HG02884 (cell line): ENCODE data around the gene PTPRT.

Experiments
- ATAC-seq: cut with Tn5 transposase; IDR thresholded peaks from one replicate; pipeline ENCODE4 v1.9.1; 2021; ENCODE audit warnings: mild to moderate bottlenecking, moderate library complexity; ENCODE audit not compliant: unreplicated experiment

PTPRT gene

GRCh38 chr20:43028470-43028869 is 161.2 kb downstream of the PTPRT start:
- no peak for ATAC-seq

- ATAC-seq, result no peak
Observed at GRCh38 chr20:43023836-43024235, 165.9 kb downstream of the PTPRT start.

DNA sequence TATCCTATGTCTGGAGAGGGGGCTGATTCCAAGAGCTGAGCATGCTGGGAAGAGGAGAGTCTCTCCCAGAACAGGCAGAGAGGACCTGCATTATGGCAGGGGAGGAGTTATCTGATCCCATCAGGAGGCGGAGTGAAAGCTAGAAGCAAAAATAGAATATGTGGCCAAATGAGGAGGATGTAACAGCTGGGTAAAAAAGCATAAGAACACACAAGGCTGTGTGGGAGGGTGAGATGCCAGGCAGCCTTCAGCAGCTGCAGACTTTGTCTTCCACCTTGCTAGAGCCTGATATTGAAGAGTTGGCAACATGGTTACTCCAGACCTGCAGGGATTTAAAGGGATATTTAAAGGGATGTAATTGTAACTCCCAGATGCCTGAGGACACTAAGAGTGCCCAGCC is 167.1 kb downstream of the PTPRT start:
- no peak for ATAC-seq

DNA sequence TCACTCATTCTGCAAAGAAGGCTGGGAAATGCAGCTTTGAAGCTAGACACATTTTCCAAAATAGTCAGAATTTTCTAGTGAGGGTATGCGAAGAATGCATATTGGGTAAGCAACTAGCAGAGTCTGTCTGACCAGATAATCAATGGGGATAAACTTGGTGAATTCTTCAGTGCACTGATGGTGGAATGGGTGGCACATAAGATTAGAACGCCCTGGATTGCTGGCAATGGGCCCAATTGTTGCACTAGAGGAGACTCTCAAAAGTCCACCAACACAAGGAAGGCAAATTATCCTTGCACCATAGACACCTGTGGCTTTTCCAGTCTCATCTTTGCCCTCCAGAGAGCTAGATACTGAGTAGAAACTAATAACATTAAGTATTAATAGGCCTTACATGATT is 167.6 kb downstream of the PTPRT start:
- no peak for ATAC-seq

DNA sequence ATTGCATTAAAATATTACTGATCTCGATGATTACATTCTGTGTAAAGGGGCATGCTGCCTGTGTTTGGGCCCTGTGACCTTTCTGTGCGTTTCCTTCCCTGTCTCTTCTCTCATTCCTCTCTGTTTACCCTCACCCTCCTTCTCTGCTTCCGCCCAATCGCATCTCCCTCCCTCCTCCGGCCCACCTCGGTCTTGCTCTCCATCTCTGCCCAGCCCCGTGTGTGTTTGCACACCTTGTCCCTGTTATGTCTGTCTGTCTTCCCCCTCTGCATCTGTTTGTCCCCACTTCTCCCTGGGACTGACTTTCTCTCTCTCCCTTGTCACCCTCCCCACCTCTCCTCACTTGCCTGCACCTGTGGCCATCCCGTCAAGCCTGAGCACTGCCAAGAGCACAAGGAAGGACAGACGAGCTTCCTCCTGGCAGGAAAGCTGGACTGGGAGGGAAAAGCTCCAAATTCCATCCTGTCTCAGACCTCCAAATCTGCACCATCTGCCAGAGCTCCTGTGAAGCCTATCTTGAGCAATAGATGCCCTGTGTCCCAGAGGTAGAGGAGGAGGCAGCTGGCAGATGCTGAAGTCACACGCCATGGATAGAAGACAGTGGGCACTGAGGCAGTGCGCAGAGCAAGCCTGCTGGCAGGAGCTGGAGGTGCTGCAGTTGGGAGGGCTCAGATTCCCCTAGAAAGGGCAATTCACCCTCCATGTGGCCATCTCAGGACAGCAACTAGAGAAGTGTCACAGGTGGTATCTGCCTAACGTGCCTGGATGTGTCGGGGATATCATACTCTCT is 172.3 kb downstream of the PTPRT start:
- no peak for ATAC-seq

- no peak for ATAC-seq
Observed at GRCh38 chr20:43016257-43016656, 173.4 kb downstream of the PTPRT start.

- no peak for ATAC-seq
Observed at GRCh38 chr20:43015566-43015965, 174.1 kb downstream of the PTPRT start.

GRCh38 chr20:43014206-43014605 is 175.5 kb downstream of the PTPRT start:
- no peak for ATAC-seq

- no peak for ATAC-seq
Observed at GRCh38 chr20:43011491-43011890, 178.2 kb downstream of the PTPRT start.

- ATAC-seq, result no peak
Observed at GRCh38 chr20:43009532-43009931, 180.2 kb downstream of the PTPRT start.

DNA sequence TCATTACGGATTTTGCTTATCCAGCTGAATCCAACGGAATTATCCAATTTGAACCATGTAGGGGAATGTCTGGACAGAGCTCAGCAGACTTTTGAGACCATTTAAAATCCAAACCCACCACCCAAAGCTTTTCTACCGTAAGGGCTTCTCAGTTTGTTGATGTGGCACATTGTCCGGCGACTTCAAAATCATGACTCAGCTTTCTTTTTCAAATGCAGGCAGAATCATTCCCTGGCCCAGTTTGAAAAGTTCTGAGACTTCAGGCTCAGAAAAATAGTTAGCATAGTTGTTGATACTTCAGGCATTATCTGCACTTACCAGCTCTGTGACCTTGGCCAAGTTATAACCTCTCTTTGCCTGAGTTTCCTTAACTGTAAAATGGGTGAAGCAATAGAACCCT is 182.2 kb downstream of the PTPRT start:
- no peak for ATAC-seq

- ATAC-seq, result no peak
Observed at GRCh38 chr20:43006651-43007375, 182.9 kb downstream of the PTPRT start.

DNA sequence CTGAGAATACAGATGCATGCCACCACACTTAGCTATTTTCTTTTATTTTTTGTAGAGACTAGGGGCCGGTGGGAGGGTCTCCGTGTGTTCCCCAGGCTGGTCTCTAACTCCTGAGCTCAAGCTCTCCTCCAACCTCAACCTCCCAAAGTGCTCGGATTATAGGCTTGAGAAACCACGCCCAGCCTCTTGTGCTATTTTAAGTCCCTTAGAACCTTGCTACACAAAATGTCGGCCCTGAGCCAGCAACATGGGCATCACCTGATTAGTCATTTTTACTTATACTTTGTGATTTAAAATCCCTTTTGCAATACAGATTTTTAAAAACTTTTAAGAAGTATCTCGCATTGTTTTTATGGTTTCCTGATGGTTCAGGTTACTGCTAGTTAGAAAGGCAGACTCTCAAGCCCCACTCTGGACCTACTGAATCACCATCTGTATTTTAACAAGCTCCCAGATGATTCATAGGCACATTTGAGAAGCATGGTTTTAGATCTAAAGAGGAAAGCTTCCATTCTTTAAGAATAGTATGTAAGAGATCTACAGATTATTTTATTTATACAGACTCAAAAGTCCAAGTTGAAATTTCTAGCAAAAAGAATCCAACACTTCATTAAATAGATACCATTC is 186.3 kb downstream of the PTPRT start:
- no peak for ATAC-seq

GRCh38 chr20:42996141-42996540 is 193.6 kb downstream of the PTPRT start:
- no peak for ATAC-seq

- no peak for ATAC-seq
Observed at GRCh38 chr20:42988319-42988718, 201.4 kb downstream of the PTPRT start.

GRCh38 chr20:42987376-42988114 is 202.2 kb downstream of the PTPRT start:
- no peak for ATAC-seq

- no peak for ATAC-seq
Observed at GRCh38 chr20:42986143-42986773, 203.4 kb downstream of the PTPRT start.

GRCh38 chr20:42985628-42986027 is 204.1 kb downstream of the PTPRT start:
- ATAC-seq, result no peak

DNA sequence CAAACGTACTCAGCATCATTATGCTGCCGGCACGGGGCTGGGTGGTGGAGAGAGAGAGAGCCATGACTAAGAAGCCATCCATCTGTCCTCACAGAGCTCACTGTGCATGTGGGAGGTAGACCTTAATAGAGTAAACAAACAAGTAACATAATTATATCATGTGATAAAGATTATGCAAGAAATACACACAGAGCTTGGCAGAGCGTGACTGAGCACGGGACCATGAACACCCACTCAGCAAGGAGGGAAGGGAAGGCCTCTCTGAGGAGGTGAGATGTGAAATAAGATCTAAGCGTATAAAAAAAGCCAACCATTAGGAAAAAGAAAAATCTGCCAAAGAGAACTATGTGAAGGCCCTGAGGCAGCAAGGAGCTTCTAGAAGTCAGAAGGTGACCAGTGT is 207.5 kb downstream of the PTPRT start:
- no peak for ATAC-seq

DNA sequence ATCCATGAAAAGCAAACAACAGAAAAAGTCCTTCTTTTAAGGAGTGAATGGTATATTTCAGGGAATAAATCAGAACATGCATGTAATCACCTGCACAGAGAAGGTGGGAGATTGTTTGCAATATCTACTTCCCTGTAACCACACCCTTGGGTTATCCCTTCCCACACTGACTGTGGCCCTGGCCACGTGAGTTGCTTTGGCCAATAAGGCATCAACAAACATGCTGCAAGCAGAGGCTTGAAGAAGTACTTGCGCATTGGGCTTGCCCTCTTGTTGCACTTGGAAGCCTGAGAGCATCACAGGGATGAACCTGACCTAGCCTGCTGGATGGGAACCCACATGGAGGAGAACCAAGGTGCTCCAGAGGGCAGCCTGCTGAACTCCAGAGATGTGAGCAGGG is 208.5 kb downstream of the PTPRT start:
- no peak for ATAC-seq

DNA sequence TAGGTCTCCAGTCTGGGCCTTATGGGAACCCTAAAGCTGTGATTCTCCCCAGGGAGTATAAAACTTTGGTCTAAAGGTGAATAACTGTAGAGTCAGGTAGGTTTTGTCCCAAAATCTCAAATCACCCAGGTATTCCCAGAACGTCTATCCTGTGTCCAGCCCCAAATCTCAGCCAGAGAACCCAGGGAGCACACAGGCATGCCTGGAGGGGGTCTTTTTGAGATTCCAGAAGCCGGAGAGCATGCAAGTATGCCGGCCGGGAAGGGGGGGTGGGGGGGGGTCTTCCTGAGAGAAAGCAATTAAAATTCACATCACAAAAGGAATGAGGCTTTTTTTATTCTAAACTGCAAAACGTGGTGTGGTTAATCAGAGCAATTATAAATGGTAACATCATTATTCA is 210.0 kb downstream of the PTPRT start:
- ATAC-seq, result no peak
